ENCODE results near the gene CPB2.

The CPB2 gene, protein sequence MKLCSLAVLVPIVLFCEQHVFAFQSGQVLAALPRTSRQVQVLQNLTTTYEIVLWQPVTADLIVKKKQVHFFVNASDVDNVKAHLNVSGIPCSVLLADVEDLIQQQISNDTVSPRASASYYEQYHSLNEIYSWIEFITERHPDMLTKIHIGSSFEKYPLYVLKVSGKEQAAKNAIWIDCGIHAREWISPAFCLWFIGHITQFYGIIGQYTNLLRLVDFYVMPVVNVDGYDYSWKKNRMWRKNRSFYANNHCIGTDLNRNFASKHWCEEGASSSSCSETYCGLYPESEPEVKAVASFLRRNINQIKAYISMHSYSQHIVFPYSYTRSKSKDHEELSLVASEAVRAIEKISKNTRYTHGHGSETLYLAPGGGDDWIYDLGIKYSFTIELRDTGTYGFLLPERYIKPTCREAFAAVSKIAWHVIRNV

GRCh38 chr13:46104868-46105267, at the start of gene CPB2:
Gene CPB2, minus strand, starts transcription at chr13:46105033. Its CDS starts 24 bp downstream, at chr13:46105009.
- no peak for DNase-seq (ENCODE audit: low read depth)

GRCh38 chr13:46154136-46154801, 49.4 kb upstream of the CPB2 start:
- no peak for DNase-seq (ENCODE audit: low read depth)

DNA sequence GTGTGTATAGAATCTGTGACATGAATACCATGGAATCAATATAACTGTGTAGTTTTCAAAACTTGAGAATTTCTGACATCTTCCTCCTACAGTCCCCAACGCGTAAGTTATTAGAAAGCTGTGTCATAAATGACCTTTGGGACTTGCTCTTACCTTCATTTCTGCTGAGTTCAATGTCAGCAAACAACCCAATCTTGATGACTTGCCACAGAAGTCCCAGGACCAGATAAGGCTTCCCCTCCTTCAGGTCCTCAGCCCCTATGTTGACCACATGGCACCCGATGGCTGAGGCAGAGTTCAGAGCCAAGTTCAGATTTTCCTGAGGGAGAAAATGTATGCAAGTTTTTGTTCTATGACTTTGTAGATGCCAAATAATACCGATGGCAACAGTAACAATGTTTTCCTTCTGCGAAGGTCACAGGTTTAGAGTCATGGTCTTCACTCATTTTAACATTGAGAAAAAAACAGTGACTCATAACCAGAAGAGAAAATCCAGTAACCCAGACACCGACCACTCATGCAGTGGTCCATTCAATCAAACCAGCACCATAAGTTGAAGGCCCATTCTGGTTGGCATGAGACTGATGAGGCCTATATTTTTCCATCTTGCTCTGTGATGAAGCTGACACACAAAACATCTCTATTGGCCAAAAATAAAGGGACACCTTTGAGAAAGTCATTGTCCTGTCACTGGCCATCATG, 47.9 kb upstream of the CPB2 start:
- DNase-seq (ENCODE audit: low read depth), result no peak

- DNase-seq (ENCODE audit: low read depth), result no peak
These were observed 45.4 kb upstream of the CPB2 start for GRCh38 chr13:46150134-46150693.

DNA sequence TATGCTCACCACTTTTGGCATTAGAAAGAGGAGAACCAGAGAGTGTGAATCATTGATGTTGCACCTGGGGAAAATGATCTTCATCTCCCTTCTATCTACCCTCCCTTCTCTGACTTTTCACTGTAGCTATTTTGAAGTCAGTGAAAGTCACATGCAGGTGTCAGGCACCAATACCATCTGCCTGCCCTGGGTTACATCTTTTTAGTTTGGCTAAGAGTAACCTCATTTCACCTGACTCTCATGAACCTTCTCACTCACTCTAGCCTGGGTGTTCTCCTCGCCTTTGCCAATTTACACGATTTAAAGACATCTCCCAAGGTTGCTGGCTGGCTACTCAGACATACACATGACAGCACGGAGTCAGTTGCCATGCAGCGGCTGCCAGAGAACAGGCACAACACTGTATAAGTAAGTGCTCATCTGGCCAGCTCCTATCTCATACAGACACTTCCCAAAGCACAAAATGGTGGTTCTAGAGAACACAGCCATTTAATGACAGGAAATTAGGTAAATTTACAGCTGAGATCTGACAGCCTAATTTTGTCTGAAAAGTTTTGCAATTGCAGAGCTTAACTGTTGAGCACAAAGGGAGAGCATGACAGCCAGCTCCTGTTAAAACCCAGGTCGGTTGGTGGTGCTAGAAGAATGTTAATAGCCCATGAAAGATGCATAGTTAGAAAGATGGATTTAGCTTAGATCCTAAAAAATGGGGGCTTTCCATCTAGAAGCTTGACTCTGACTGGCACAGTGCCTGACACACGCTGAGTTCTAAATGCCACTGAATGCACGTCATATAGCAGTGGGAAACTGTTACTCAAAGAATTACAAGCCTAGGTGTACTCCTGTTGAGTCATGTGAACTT, 44.7 kb upstream of the CPB2 start:
- no peak for DNase-seq (ENCODE audit: low read depth)

- peak; percentile 10 for DNase-seq (ENCODE audit: low read depth)
These were observed 42.1 kb upstream of the CPB2 start for GRCh38 chr13:46146898-46147297.

GRCh38 chr13:46145950-46146349, 41.1 kb upstream of the CPB2 start:
- DNase-seq (ENCODE audit: low read depth), result no peak

DNA sequence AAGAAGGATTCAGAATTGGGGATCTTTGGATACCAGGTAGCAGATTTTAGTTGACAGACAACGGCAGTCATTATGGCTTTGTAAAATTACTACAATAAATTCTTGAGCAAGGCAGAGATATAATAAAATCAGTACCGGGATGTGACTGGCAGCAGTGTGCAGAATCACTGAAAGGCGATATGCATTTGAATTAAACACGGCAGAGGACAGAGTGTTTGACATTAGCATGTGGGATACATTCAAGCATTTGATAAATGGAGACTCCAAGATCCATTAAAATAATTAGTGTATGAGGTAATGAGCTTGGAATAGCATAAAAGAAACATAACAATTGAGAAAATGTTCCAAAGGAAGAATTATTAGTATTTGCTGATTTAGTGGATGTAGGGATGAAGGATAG, 40.3 kb upstream of the CPB2 start:
- no peak for DNase-seq (ENCODE audit: low read depth)

DNA sequence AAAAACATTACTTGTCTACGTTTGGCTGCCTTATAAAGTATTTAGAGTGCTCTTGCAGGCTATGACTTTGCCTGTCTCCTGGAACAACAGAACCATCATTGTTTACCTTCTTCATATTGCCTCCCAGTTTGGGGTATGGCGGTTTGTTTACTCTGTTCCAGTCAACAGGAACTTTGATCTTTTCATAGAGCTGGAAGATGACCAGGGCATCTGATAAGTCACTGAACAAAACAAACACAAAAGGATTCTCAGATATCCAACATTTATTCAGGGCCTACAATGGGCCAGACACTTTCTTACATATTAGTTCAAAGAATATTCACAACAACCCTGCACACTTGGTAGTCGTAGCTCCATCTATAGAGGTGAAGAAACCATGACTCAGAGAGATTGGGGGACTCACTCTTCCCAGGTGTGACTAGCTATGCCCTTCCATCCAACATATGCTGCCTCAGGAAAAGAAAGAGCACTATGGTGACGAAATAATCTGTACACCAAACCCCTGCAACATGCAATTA, 38.4 kb upstream of the CPB2 start:
- DNase-seq (ENCODE audit: low read depth), result no peak

GRCh38 chr13:46142776-46143175, 37.9 kb upstream of the CPB2 start:
- no peak for DNase-seq (ENCODE audit: low read depth)

GRCh38 chr13:46140044-46140443, 35.2 kb upstream of the CPB2 start:
- DNase-seq (ENCODE audit: low read depth), result no peak

DNA sequence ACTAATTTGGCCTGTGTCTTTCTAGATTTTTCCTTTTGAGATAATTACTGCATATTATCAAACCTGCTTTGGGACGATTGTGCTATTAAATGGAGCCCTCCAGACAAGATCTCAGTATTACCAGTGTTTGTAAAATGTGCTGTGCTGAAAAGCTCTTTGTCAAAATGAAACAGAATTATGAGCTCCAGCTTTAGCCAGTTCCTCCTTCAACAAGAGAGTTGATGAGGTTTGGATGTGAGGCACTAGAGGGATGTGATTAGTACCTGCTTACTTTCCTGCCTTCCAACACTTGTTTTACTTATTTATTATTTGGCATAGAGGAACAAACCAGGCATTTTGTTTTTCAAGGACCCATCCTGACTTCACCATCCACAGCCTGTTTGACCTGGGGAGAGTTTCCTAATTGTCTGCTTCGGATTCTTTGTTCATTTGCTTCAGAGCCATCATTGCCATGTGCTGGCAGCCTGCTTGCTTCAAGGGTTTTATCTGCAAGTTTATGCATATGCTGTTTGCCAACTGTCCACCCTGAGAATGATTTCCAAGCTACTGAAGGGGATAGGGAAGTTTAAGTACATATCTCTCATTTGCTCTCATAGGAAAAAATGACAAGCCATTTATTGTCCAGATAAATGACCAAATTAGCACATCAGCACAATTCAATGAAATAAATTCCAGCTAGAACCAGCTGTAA, 32.9 kb upstream of the CPB2 start:
- DNase-seq (ENCODE audit: low read depth), result no peak

- DNase-seq (ENCODE audit: low read depth), result no peak
These were observed 31.9 kb upstream of the CPB2 start for GRCh38 chr13:46136688-46137087.

- DNase-seq (ENCODE audit: low read depth), result no peak
These were observed 30.2 kb upstream of the CPB2 start for GRCh38 chr13:46134961-46135522.

- DNase-seq (ENCODE audit: low read depth), result no peak
These were observed 29.7 kb upstream of the CPB2 start for GRCh38 chr13:46134494-46134893.

- DNase-seq (ENCODE audit: low read depth), result no peak
These were observed 27.3 kb upstream of the CPB2 start for GRCh38 chr13:46132109-46132508.

DNA sequence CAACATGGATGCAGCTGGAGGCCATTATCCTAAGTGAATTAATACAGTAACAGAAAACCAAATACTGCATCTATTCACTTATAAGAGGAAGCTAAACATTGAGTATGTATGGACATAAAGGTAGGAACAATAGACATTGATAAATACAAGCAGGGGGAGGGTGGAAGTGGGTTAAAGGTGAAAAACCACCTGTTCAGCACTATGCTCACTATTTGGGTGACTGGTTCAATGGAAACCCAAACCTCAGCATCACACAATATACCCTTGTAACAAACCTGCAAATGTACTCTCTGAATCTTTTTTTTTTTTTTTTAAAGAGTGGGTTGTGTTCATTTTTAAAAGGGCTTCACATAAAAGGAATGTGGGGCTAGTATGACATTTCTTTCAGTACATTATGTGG, 26.9 kb upstream of the CPB2 start:
- no peak for DNase-seq (ENCODE audit: low read depth)

- no peak for DNase-seq (ENCODE audit: low read depth)
These were observed 25.3 kb upstream of the CPB2 start for GRCh38 chr13:46129955-46130618.

- no peak for DNase-seq (ENCODE audit: low read depth)
These were observed 24.3 kb upstream of the CPB2 start for GRCh38 chr13:46129124-46129523.
